ENCODE results near the gene PSMB11. TPM values are rescaled to one million over a fixed set of nuclear protein-coding genes. Genes with fewer than 3 reads are reported as not detected.

The PSMB11 gene
- total RNA-seq, 1 donor from 2014 or later: not detected

DNA sequence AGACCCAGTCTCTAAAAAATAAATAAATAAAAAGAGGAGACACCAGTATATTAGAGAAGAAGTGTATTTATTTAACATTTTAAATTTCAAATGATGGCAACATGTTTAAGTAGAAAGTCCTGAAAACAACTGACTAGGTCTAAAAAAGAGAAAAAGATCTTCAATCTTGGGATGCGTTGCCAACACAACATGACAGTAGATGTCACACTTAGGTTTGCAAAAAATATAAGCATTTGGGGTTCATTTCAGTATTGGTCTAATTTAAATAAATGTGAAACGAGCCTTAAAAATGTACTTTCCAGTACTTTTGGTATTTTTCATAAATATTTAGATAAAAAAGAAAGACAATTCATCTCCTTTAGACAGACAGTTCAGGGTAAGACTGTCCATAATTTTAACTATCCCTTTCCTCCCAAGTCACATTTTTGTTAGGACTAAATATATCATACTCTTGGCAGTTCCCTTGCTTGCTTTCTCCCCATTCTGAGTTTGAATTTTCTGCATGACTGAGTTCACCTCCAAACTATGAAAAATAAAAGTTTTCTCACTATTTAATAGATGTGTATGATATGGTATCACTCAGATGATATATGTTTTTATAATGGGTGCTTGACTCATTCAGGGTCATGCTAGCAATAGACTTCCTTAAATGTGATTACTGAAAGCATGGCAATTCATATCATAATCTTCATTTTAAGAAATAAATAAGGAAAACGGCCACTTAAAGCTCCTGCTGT is 36.4 kb upstream of the PSMB11 start:
- Mint-ChIP-seq H3K27ac (no peak overlapping the region), H3K36me3 (peaks cover 4% of the 10 kb centered on the region), H3K9me3 (peaks cover 2% of the 10 kb centered on the region), H3K4me3 (peak overlapping the region; percentile 94), H3K27me3 (ENCODE audit: insufficient read depth, low read depth) (peaks cover 8% of the 10 kb centered on the region), H3K4me1 (peaks cover 45% of the 10 kb centered on the region)
- no peak for DNase-seq (ENCODE audit: low spot score)
- H4K20me1 ChIP-seq (ENCODE audit: low read depth): no peaks in the 10 kb centered on the region
- peak overlapping the region; percentile 65 for H3K4me3 ChIP-seq
- H3K36me3 ChIP-seq: no peaks in the 10 kb centered on the region
- H3K27me3 ChIP-seq: no peaks in the 10 kb centered on the region
- TF ChIP-seq EZH2 (IDR thresholded peaks at IDR 0.05) (no peak), CTCF (IDR thresholded peaks at IDR 0.05) (no peak), EZH2phosphoT487 (IDR thresholded peaks at IDR 0.05) (no peak)
- no peak overlapping the region for H3K9ac ChIP-seq
- peaks cover 7% of the 10 kb centered on the region for H3K79me2 ChIP-seq (ENCODE audit: low read depth)
- H2AFZ ChIP-seq (replicated peaks): no peak overlapping the region
- H3K27ac ChIP-seq: no peak overlapping the region
- peaks cover 19% of the 10 kb centered on the region for H3K4me1 ChIP-seq
- H3K9me3 ChIP-seq (ENCODE audit: low read depth): no peaks in the 10 kb centered on the region
- peak overlapping the region; percentile 81 for H3K4me2 ChIP-seq
- peaks cover 42% of the 10 kb centered on the region for H3F3A ChIP-seq (ENCODE audit: low read depth)

GRCh38 chr14:23006188-23006534 is 35.9 kb upstream of the PSMB11 start:
- Histone ChIP-seq H3K4me1 (peaks cover 19% of the 10 kb centered on the region), H3K27ac (no peak overlapping the region), H3K4me2 (peak overlapping the region; percentile 81), H3K9ac (peak overlapping the region; percentile 46), H2AFZ (replicated peaks) (no peak overlapping the region), H3K9me3 (ENCODE audit: low read depth) (no peaks in the 10 kb centered on the region), H3K27me3 (no peaks in the 10 kb centered on the region), H3K4me3 (peak overlapping the region; percentile 65), H3F3A (ENCODE audit: low read depth) (peaks cover 42% of the 10 kb centered on the region), H4K20me1 (ENCODE audit: low read depth) (no peaks in the 10 kb centered on the region), H3K36me3 (no peaks in the 10 kb centered on the region), H3K79me2 (ENCODE audit: low read depth) (peaks cover 7% of the 10 kb centered on the region)
- Mint-ChIP-seq H3K27me3 (ENCODE audit: insufficient read depth, low read depth) (peaks cover 8% of the 10 kb centered on the region), H3K36me3 (peaks cover 4% of the 10 kb centered on the region), H3K9me3 (peaks cover 2% of the 10 kb centered on the region), H3K4me3 (peak overlapping the region; percentile 94), H3K4me1 (peaks cover 46% of the 10 kb centered on the region), H3K27ac (peak overlapping the region; percentile 99)
- no peak for TF ChIP-seq CTCF (IDR thresholded peaks at IDR 0.05)
- TF ChIP-seq EZH2phosphoT487 (IDR thresholded peaks at IDR 0.05): no peak
- no peak for DNase-seq (ENCODE audit: low spot score)

DNA sequence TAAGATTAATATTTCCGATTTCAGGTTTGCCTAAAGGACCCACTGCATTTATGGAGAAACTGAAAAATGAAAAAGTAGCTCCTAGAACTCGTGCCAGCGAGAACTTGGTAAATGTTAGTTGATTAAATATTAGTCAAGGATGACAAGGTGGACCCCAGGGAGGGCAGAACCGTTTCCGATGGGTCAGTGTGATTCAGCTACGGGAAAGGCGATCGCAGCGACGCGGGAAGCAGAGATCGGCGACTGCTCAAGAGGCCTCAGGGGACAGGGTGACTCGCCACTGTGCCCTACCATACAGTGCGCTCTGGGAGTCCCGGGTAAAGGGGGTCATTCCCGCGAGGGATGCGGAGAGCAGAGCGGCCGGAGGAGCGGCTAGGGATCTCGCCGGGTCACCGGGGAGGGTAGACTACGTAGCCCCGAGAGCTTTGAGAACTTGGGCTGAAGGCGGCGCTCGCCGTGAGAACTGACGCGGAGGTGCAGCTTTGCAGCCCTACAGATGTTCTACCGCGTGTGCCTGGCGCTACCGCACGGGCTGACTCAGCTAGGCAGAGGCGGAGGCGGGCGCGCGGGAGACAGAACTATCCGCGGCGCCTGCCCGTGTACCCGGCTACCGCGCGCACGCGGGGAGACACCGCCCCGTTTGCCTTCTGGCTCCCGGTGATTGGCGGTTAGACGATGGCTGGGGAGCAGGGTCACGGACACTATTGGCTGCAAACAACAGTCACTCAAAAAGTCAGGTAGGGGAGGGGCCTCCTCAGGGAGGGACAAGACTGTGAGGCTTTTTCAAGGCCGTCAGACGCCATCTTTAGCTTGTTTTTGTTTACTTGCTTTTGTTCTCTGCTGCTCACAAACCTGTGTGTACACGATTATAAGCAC is 35.2 kb upstream of the PSMB11 start:
- Mint-ChIP-seq H3K9me3 (peaks cover 2% of the 10 kb centered on the region), H3K27me3 (ENCODE audit: insufficient read depth, low read depth) (peaks cover 8% of the 10 kb centered on the region), H3K4me3 (peak overlapping the region; percentile 94), H3K27ac (peak overlapping the region; percentile 99), H3K4me1 (peaks cover 48% of the 10 kb centered on the region), H3K36me3 (peaks cover 4% of the 10 kb centered on the region)
- peak overlapping the region; percentile 46 for H3K9ac ChIP-seq
- H3K9me3 ChIP-seq (ENCODE audit: low read depth): no peaks in the 10 kb centered on the region
- peaks cover 7% of the 10 kb centered on the region for H3K79me2 ChIP-seq (ENCODE audit: low read depth)
- TF ChIP-seq EZH2phosphoT487 (IDR thresholded peaks at IDR 0.05): no peak
- TF ChIP-seq CTCF (IDR thresholded peaks at IDR 0.05): peak; percentile 48
- peaks cover 48% of the 10 kb centered on the region for H3F3A ChIP-seq (ENCODE audit: low read depth)
- no peaks in the 10 kb centered on the region for H3K27me3 ChIP-seq
- peak overlapping the region; percentile 93 for H2AFZ ChIP-seq (replicated peaks)
- DNase-seq (ENCODE audit: low spot score): peak; percentile 97
- no peaks in the 10 kb centered on the region for H3K36me3 ChIP-seq
- no peaks in the 10 kb centered on the region for H4K20me1 ChIP-seq (ENCODE audit: low read depth)
- peak overlapping the region; percentile 81 for H3K4me2 ChIP-seq
- H3K4me3 ChIP-seq: peak overlapping the region; percentile 65
- peak overlapping the region; percentile 91 for H3K27ac ChIP-seq
- peaks cover 19% of the 10 kb centered on the region for H3K4me1 ChIP-seq

All from neural progenitor cell (in vitro differentiated cells).